HG03139 (cell line): ENCODE results near the gene ZNF773.

Experiments
- ATAC-seq: cut with Tn5 transposase; IDR thresholded peaks from one replicate; pipeline ENCODE4 v1.9.1; 2021; ENCODE audit not compliant: unreplicated experiment

ZNF773 gene

DNA sequence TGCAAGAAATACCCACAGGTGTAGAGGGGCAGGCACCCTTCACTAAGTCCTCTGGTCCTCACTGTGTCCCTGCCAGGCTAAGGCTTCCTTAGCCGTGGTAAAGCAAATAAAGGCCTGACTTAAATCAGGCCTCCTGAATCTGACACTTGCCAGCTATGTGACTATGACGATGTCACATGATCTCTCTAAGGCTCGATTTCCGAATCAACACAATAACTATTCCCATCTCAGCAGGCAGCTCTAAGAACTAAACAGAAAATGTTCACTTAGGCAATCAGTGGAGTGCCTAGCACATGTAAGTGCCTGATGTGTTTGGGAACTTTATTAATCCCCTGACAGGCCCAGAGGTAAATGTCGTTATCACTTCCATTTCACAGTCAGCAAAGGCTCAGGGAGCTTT lies 57.9 kb downstream of the ZNF773 start:
- ATAC-seq, result no peak
